IPS-18c (cell line): ENCODE results near the gene SLC25A22.

Experiments
- H3K4me3 ChIP-seq: 2 replicates; pipeline ENCODE4 v1.7.0; 2013; ENCODE audit warnings: low read depth, mild to moderate bottlenecking, low read length, moderate library complexity; ENCODE audit not compliant: insufficient read depth
- H3K9me3 ChIP-seq: one replicate; pipeline ENCODE4 v1.6.1; 2013; ENCODE audit warnings: mild to moderate bottlenecking, low read length, moderate library complexity; ENCODE audit not compliant: control insufficient read depth, insufficient read depth

SLC25A22 gene

GRCh38 chr11:772429-773390 is 25.4 kb downstream of the SLC25A22 start:
- H3K4me3 ChIP-seq = no peak overlapping the region
- H3K9me3 ChIP-seq = peaks cover 4% of the 10 kb centered on the region

- no peak overlapping the region for H3K4me3 ChIP-seq
- H3K9me3 ChIP-seq = peaks cover 2% of the 10 kb centered on the region
Measured at GRCh38 chr11:771617-772204, 26.4 kb downstream of the SLC25A22 start.

GRCh38 chr11:770642-771616 is 27.2 kb downstream of the SLC25A22 start:
- Histone ChIP-seq H3K4me3 (no peak overlapping the region), H3K9me3 (peaks cover 2% of the 10 kb centered on the region)

- H3K9me3 ChIP-seq = peaks cover 1% of the 10 kb centered on the region
- H3K4me3 ChIP-seq = no peak overlapping the region
Measured at GRCh38 chr11:769887-770641, 28.0 kb downstream of the SLC25A22 start.

GRCh38 chr11:767238-767637 is 30.8 kb downstream of the SLC25A22 start:
- H3K4me3 ChIP-seq = no peak overlapping the region
- H3K9me3 ChIP-seq = no peaks in the 10 kb centered on the region

- no peaks in the 10 kb centered on the region for H3K9me3 ChIP-seq
- no peak overlapping the region for H3K4me3 ChIP-seq
Measured at GRCh38 chr11:766936-767210, 31.2 kb downstream of the SLC25A22 start.

GRCh38 chr11:766106-766935 is 31.8 kb downstream of the SLC25A22 start:
- Histone ChIP-seq H3K4me3 (no peak overlapping the region), H3K9me3 (no peaks in the 10 kb centered on the region)

GRCh38 chr11:765802-766091 is 32.3 kb downstream of the SLC25A22 start:
- no peaks in the 10 kb centered on the region for H3K9me3 ChIP-seq
- H3K4me3 ChIP-seq = no peak overlapping the region

- no peak overlapping the region for H3K4me3 ChIP-seq
- no peaks in the 10 kb centered on the region for H3K9me3 ChIP-seq
Measured at GRCh38 chr11:765025-765801, 32.9 kb downstream of the SLC25A22 start.

GRCh38 chr11:764322-765024 is 33.6 kb downstream of the SLC25A22 start:
- Histone ChIP-seq H3K4me3 (no peak overlapping the region), H3K9me3 (no peaks in the 10 kb centered on the region)

GRCh38 chr11:763549-764321 is 34.3 kb downstream of the SLC25A22 start:
- H3K4me3 ChIP-seq = no peak overlapping the region
- H3K9me3 ChIP-seq = no peaks in the 10 kb centered on the region

GRCh38 chr11:763073-763463 is 35.0 kb downstream of the SLC25A22 start:
- no peak overlapping the region for H3K4me3 ChIP-seq
- no peaks in the 10 kb centered on the region for H3K9me3 ChIP-seq

GRCh38 chr11:762421-763072 is 35.5 kb downstream of the SLC25A22 start:
- Histone ChIP-seq H3K9me3 (no peaks in the 10 kb centered on the region), H3K4me3 (no peak overlapping the region)

GRCh38 chr11:761526-762108 is 36.5 kb downstream of the SLC25A22 start:
- no peaks in the 10 kb centered on the region for H3K9me3 ChIP-seq
- H3K4me3 ChIP-seq = no peak overlapping the region
